GM18867 (cell line): ENCODE measurements around the gene TRPM1.

Experiments
- ATAC-seq: cut with Tn5 transposase; IDR thresholded peaks from one replicate; pipeline ENCODE4 v1.9.1; 2021; ENCODE audit warnings: mild to moderate bottlenecking, moderate library complexity; ENCODE audit not compliant: unreplicated experiment

The TRPM1 gene

DNA sequence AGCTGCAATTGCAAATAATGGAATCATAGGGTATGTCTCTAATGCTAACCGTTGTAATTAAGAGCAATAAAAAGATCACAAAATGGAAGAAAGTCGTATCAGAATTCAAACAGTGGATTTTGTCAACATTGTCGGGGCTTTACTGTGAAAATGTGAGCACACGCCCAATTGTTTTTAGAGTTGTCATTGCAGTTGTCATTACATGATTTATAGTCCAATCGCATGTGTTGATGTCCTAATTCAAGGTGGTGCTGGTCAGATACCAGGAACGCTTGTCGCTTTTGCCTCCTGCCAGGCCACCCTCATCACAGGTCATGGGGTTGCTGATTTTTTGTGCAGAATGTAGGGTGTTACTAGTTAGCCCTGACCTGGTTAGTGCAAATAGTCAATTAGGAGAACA is 16.2 kb downstream of the TRPM1 start:
- ATAC-seq, result no peak

GRCh38 chr15:31084176-31084575 is 17.3 kb downstream of the TRPM1 start:
- no peak for ATAC-seq

GRCh38 chr15:31083370-31083780 is 18.1 kb downstream of the TRPM1 start:
- no peak for ATAC-seq

DNA sequence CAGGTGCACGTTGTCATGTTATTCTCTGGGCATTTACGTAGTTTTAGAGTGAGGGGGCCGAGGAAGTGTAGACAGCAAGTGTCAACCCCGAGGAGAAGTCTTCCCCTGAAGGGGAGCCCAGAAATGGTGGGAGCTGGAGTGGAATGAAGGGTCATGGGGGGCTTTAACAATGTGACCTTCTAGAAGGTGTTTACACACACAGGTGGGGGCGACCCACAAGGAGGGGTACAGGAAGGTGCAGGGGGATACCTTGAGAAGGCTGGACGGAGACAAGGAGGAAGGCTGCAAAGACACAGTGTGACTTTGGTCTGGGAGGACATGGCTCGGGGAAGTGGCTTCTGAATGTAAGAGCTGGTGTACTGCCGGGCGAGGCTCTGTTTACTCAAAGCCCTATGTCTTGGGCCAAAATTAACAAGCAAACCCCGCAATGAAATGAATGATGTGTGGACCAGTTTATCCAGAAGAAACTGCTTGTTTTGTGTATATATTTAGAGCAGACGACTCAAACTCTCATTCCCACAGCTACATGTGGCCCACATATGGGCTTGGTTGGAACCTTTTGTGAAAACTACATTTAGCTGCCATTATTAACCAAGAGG is 18.7 kb downstream of the TRPM1 start:
- ATAC-seq, result no peak

GRCh38 chr15:31081588-31082250 is 19.8 kb downstream of the TRPM1 start:
- ATAC-seq, result no peak

DNA sequence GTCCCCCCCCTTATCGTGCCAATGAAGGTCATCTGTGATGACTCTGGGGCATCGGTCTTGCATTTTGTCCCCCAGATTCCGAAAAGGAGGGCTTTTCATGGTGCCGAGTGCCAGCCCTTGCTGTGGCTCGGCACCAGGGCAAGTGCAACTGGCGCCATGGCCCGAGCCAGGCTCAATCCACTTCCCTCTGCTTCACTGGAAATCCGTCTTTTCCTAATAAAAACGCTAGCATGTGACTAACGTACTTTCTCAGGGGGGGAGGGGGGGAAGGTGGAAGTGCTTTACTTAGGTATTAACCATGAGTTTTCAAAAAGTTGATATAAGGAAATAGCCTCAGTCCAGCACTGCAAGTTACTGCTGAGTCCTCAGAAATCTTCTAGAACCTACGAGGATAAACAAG is 20.5 kb downstream of the TRPM1 start:
- no peak for ATAC-seq

GRCh38 chr15:31080591-31081014 is 20.9 kb downstream of the TRPM1 start:
- ATAC-seq, result no peak

DNA sequence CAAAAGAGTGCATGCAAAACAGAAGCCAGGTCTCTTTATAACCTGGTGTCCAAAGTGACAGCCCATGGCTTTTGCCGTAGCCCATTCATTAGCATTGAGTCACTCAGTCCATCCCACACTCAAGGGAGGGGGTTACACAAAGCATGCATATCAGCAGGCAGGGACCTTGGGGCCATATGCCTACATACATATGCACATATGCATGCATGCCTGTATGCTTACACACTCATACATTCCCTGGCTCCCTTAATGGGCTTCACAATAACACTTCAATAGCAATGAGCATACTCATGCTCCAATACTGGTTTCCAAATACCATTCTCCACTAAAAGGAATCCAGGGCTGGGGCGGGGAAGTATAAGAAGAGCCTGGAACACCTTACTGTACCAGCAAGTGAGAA is 22.0 kb downstream of the TRPM1 start:
- no peak for ATAC-seq

DNA sequence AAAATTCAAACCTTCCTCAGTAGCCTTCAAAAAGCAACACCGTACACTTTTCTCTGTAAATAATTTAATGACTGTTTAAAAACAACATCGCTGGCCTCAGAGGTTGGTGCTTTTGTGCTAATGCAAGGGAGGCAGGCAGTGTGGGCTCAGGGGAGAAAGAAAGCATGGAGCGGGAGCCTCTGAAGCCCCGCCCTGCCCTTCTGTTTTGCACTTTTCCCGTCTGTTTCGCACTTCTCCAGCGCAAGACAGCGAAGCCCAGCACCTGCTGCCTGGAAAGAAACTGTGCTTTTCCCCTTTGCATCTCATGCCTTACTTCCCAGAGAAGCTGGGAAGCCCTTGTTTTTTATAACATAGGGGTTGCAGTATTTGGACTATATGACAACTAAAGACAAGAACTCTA is 23.1 kb downstream of the TRPM1 start:
- ATAC-seq, result no peak

DNA sequence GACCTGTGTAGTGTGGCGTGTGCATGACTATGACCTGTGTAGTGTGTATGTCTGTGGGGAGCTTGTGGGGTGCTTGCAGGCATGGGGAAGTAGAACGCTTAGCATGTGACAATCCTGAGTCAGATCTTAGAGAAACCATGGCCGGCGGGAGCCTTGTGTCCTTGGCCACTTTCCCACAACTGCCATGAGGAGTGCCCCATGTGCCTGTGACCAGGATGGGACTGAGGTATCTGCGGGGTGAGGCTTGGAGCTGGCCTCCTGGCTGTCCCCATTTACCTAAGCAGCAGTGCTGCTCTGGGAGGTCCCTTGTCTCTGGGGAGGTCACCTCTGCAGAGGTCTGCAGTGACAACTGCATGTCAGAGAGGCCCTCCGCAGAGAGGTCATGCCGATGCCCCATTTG is 23.6 kb downstream of the TRPM1 start:
- no peak for ATAC-seq

- no peak for ATAC-seq
Measured at GRCh38 chr15:31077181-31077580, 24.3 kb downstream of the TRPM1 start.

DNA sequence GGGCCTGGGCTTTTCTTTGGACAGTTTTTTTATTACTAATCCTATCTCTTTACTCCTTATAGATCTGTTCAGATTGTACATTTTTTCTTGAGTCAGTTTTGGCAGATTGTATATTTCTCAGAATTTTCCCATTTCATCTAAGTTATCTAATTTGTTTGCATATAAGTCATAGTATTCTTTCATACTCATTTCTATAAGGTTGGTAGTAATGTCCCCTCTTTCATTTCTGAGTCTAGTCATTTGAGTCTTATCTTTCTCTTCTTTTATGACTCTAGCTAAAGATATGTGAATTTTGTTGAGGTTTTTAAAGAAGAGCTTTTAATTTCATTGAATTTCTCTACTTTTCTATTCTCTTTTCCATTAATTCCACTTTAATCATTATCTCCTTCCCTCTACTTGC is 27.2 kb downstream of the TRPM1 start:
- ATAC-seq, result no peak

GRCh38 chr15:31070867-31071266 is 30.7 kb downstream of the TRPM1 start:
- no peak for ATAC-seq

DNA sequence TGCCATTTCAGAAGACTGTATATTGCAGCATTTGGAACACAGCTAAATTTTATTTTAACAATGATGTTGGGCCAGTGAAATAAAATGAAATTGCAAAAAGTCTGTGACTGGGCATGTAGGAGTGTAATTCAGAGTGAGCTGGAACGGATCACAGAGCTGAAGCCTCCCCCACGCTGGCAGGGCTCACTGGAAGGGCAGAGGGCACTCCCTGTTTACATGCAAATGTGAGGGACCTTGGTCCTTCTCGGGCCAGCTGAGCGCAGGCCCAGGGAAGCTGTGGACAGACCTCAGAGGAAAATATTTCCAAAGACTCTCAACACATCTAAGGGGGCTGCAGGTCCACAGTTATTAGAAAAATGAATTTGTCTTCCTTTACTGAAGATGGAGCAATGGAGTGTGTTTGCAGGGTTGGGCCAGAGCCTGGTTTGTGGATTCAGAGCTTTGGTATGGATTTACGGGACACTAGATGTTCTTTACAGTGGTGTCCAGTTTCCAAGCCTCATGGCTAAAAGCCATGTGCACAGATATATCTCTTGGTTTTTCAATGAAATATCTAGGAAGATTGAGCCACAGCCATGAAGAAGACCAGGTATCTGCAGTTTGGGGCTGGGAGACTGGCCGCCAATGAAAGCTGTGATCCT is 32.0 kb downstream of the TRPM1 start:
- no peak for ATAC-seq

DNA sequence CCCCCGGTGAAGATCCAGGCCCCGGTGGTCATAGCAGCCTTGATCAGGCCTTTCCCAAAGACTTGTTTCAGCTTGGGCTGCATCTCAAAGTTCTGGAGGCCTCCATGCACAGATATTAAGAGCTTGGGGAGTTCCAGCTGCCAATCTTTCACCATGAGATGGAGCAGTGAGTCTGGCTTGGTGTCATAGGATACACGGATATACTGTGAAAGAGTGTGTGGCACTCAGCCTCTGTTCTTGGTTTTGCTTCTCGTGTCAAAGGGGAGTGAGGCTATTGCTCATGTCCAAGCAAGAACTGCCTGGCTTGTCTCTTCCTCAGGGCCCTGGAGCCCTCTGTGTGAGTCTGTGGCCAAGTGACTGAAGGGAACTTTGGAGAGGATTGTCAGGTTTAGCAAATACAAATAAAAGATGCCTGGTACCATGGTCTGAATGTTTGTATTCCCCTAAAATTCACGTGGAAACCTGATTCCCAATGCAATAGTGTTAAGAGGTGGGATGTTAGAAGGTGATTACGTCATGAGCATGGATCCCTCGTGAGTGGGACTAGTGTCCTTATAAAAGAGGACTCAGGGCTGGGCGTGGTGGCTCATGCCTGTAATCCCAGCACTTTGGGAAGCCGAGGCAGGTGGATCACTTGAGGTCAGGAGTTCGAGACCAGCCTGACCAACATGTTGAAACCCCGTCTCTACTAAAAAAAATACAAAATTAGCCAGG is 33.5 kb downstream of the TRPM1 start:
- no peak for ATAC-seq

DNA sequence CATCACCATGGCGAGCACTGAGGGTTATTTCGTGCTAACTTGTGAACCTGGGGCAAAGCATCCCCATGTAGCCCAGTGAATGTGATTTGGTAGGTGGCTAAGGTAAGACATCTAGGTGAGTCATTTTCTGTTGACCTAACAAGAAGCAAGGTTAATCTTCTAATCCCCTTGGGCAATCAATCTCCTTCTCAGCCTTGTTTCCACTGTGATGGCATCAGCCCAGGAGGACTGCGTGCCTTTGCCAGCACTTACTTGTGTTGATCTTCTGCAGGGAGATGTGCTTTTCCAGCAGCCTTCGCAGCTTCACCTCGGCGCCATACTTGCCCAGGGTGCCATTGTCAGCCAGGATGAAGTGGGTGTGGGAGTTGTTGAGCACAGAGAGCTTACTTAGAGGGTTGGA is 35.7 kb downstream of the TRPM1 start:
- ATAC-seq, result no peak

DNA sequence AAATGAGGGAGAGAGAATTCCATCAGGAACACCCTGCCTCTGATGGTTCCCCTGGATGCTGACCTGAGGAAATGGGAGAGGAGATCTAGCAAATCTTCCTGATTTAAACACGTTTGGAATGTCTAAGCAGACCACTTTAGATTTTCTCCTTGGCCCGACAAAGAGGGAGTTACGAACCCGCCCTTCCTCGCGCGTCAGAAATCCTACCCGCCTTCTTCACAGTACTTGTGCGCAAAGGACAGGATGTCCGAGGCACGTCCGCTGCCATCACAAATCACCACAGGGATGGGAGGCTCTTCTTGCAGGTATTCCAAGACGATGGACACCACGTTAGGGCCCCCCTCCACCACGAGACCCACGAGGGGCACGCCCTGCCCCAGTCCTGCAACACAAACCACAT is 38.6 kb downstream of the TRPM1 start:
- no peak for ATAC-seq

DNA sequence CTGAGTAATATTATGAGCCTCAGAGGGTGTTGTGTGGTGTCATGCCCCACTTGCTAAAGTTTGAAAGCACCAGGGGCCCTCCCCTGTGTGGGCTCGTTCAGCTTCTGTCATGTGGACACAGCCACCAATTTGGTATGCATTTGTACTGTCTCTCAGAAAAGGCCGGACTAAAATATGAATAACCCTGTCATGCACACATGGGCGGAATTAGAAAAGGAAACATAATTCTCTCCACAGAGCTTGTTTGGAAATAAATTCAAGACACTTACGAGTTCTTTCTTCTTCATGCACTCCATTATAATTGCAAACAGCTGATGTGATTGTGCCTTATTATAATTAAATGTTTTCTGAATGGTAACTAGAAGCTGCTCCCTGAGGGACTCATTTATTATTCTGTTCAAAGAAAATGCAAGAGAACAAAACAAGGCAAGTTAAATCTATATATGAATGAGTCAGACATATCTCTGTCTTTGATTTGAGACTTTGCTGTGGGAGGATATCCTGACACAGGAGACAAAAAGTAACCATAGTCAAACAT is 39.1 kb downstream of the TRPM1 start:
- ATAC-seq, result no peak

- no peak for ATAC-seq
Measured at GRCh38 chr15:31060429-31061140, 40.9 kb downstream of the TRPM1 start.

GRCh38 chr15:31058236-31058962 is 43.1 kb downstream of the TRPM1 start:
- no peak for ATAC-seq
